Omental fat pad (tissue), 4 donors: ENCODE results near the gene KCTD17. TPM values are rescaled to one million over a fixed set of nuclear protein-coding genes. Genes with fewer than 3 reads are reported as not detected.

ENCODE experiments used
- ATAC-seq: fragments of 150-250 bp; one replicate; pipeline ENCODE4 v1.9.1; 2016; ENCODE audit warnings: mild to moderate bottlenecking, moderate library complexity; ENCODE audit not compliant: low FRiP score
- DNase-seq: peaks from one replicate; pipeline ENCODE4 v3.0.0-alpha.2; 2019; ENCODE audit warnings: low spot score
- total RNA-seq, 4 donors: library from RNA; depleted of rRNA; stranded (reverse); fragments of >200 nt; gene quantifications; one replicate each; pipeline ENCODE4 v1.1.0, GENCODE V29; 2016
- TF ChIP-seq, protein P1 (sequence below), 3 donors: fragments of 450-650 bp; IDR thresholded peaks; one replicate each; pipeline ENCODE4 v1.5.1; 2016 to 2017; ENCODE audit warnings: antibody characterized with exemption in 3 of 3, mild to moderate bottlenecking in 3 of 3, moderate library complexity in 2 of 3

KCTD17 gene
- total RNA-seq, 4 donors from 2014 or later: 6.2 to 17.3 (median 8.3) TPM

DNA sequence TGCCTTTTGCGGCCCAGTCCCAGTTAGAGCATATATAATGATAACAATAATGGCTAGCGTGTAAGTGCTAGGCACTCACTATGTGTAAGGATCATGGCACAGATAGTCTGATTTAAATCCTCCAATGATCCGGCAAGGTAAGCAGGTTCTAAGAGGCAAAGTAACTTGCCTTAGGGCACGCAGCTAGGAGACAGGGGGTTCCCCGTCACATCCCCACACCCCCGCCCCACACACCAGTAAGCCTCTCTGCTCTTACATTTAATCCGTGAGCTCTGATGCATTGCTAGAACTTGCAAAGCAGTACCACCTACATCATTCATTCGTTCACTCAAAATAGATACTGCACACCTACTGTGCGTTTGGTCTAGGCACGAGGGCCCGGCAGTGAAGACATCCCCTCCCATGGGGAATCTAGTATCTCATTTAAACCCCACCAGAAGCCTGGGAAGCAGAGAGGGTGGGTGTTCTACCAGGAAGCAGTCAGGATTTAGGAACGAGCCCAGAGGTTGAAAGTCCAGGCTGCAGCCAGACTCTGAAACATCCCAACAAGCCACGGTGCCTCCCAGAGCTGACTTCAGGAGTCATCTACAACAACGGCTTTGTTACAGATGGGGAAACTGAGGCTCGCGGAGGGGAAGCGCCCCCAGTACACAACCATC, 37.3 kb downstream of the KCTD17 start:
- TF ChIP-seq, protein P1, sequence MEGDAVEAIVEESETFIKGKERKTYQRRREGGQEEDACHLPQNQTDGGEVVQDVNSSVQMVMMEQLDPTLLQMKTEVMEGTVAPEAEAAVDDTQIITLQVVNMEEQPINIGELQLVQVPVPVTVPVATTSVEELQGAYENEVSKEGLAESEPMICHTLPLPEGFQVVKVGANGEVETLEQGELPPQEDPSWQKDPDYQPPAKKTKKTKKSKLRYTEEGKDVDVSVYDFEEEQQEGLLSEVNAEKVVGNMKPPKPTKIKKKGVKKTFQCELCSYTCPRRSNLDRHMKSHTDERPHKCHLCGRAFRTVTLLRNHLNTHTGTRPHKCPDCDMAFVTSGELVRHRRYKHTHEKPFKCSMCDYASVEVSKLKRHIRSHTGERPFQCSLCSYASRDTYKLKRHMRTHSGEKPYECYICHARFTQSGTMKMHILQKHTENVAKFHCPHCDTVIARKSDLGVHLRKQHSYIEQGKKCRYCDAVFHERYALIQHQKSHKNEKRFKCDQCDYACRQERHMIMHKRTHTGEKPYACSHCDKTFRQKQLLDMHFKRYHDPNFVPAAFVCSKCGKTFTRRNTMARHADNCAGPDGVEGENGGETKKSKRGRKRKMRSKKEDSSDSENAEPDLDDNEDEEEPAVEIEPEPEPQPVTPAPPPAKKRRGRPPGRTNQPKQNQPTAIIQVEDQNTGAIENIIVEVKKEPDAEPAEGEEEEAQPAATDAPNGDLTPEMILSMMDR (IDR thresholded peaks at IDR 0.05): no peak
- ATAC-seq (no peak), DNase-seq (no peak)

GRCh38 chr22:37089434-37089833, 37.9 kb downstream of the KCTD17 start:
- TF ChIP-seq, protein P1 (IDR thresholded peaks at IDR 0.05): no peak
- DNase-seq (no peak), ATAC-seq (no peak)

DNA sequence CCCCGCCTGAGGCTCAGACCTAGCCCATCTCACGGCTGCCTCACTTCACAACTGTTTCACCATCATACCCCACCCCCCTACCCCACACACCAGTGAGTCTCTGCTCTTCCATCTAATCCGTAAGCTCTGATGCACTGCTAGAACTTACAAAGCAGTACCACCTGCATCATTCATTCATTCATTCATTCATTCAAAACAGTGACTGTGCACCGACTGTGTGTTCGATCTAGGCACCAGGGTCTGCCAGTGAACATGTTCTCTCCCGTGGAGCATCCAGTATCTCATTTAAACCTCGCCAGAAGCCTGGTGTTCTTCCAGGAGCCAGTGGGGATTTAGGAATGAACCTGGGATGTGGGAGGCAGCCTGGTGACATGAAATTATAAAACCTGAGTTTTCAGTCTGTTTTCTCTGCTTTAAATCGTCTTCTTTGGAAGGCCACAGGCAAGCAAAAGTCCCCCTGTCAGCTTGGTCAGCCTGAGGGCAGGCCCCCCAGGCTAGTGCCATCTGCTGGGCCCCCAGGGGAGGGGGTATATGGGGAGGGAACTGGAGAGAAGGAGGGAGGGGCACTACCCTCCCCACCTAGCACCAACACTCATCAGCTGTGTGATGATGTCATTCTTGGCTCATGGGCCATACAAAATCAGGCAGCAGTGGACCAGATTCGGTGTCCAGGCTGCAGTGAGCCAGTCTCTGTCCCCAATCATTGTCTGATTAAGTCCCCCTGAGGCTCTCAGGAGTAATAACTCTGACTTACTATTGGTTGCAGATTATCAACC, 39.6 kb downstream of the KCTD17 start:
- DNase-seq: no peak
- no peak for ATAC-seq
- TF ChIP-seq, protein P1 (IDR thresholded peaks at IDR 0.05): no peak

- ATAC-seq (no peak), DNase-seq (no peak)
- TF ChIP-seq, protein P1 (IDR thresholded peaks at IDR 0.05): no peak
Observed at GRCh38 chr22:37091994-37092393, 40.5 kb downstream of the KCTD17 start.

- DNase-seq (no peak), ATAC-seq (no peak)
- TF ChIP-seq, protein P1 (IDR thresholded peaks at IDR 0.05): no peak
Observed at GRCh38 chr22:37092997-37093396, 41.5 kb downstream of the KCTD17 start.

DNA sequence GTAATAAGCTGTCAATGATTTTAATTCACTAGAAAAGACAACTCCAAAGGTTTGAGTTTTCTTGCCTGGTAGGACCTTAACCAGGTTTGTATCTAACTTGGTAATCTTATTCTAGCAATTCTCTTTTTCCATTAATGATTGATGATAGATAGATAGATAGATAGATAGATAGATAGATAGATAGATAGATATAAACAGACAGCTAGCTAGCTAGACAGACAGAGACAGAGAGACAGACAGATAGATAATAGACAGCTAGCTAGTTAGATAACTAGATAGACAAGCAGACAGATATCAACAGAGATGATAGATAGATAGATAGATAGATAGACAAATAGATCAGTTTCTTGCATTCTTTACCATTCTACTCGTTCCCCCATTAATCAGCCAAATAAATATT, 42.7 kb downstream of the KCTD17 start:
- ATAC-seq (no peak), DNase-seq (no peak)
- TF ChIP-seq, protein P1 (IDR thresholded peaks at IDR 0.05): no peak

- ATAC-seq: no peak
- DNase-seq: no peak
- TF ChIP-seq, protein P1 (IDR thresholded peaks at IDR 0.05): no peak
Observed at GRCh38 chr22:37095113-37095512, 43.6 kb downstream of the KCTD17 start.
